ENCODE results near the gene C15orf40. TPM values are rescaled to one million over a fixed set of nuclear protein-coding genes. Genes with fewer than 3 reads are reported as not detected.
"Not testable (repeated sequence)": the region's sequence is repeated elsewhere in the genome, so short reads cannot be mapped to it uniquely, and the experiment has no call there.

Gene C15orf40
- total RNA-seq, 1 experiment from 2014 or later: 20.6 TPM

DNA sequence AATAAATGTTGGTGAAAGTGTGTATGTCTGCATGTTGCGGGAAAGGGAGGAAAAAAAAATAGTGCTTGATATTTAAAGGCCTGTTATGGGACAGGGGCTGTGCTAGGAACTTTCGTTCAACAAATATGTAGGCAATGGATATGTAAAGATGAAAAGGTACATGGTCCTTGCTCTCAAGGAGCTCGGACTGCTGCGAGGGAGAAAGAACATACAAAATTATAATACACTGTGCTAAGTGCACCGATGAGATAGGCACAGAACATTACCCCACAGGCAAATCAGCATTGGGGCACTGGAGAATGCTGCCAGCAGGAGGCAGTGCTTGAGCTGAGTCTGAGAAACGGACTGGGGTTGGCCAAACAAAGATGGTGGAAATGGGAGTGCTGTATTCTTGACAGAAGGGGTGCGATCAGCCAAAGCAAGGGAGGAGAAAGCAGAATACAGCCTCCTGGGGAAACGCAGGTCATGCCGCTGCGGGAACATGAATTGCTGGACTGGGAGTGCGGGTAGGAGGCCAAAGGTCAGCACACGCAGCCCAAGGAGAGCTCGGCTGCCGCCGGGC, 649 bp downstream of the C15orf40 start:
- Histone ChIP-seq H3K27ac (ENCODE audit: low read depth, low read length, poor library complexity, severe bottlenecking) (peak overlapping the region; percentile 45), H3K4me3 (ENCODE audit: low read depth, low read length, poor library complexity, severe bottlenecking) (peak overlapping the region; percentile 83), H3K4me1 (ENCODE audit: insufficient read depth, low read length, poor library complexity, severe bottlenecking) (peaks cover 17% of the 10 kb centered on the region), H3K9me3 (ENCODE audit: low read depth, low read length, poor library complexity, severe bottlenecking) (no peaks in the 10 kb centered on the region), H3K36me3 (ENCODE audit: insufficient read depth, low read length, poor library complexity, severe bottlenecking) (peaks cover 24% of the 10 kb centered on the region), H3K27me3 (replicated peaks; ENCODE audit: insufficient read depth, low read depth, low read length, poor library complexity) (no peaks in the 10 kb centered on the region)
- no peak for TF ChIP-seq EZH2 (IDR thresholded peaks at IDR 0.05; ENCODE audit: borderline replicate concordance, low read depth, low read length, poor library complexity, severe bottlenecking)
- TF ChIP-seq, protein P1, sequence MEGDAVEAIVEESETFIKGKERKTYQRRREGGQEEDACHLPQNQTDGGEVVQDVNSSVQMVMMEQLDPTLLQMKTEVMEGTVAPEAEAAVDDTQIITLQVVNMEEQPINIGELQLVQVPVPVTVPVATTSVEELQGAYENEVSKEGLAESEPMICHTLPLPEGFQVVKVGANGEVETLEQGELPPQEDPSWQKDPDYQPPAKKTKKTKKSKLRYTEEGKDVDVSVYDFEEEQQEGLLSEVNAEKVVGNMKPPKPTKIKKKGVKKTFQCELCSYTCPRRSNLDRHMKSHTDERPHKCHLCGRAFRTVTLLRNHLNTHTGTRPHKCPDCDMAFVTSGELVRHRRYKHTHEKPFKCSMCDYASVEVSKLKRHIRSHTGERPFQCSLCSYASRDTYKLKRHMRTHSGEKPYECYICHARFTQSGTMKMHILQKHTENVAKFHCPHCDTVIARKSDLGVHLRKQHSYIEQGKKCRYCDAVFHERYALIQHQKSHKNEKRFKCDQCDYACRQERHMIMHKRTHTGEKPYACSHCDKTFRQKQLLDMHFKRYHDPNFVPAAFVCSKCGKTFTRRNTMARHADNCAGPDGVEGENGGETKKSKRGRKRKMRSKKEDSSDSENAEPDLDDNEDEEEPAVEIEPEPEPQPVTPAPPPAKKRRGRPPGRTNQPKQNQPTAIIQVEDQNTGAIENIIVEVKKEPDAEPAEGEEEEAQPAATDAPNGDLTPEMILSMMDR (conservative IDR thresholded peaks at IDR 0.05; ENCODE audit: low read depth, low read length): peak; percentile 90
- DNase-seq (ENCODE audit: low spot score): peak; percentile 87
- intact Hi-C loops (cut with micrococcal nuclease; ENCODE audit: unreplicated experiment): loop anchor here (2.0 to 5.0 kb wide), 2 partner anchors 97 to 196 kb away; partner anchors contain the start of genes HDGFL3 and TM6SF1
- TSS peak; percentile 42 for BruUV-seq (replicated peaks)
- CTCF ChIA-PET: interaction anchor here (0.6 to 1.0 kb wide), 4 partner anchors 15 to 477 kb away, joined by 3 to 4 read pairs (median 4); no protein-coding TSS in a partner anchor
- POLR2A ChIA-PET (ENCODE audit: low non-redundant PET): interaction anchor here (0.6 kb wide), 1 partner anchor 509 kb away, joined by 3 read pairs; no protein-coding TSS in a partner anchor

DNA sequence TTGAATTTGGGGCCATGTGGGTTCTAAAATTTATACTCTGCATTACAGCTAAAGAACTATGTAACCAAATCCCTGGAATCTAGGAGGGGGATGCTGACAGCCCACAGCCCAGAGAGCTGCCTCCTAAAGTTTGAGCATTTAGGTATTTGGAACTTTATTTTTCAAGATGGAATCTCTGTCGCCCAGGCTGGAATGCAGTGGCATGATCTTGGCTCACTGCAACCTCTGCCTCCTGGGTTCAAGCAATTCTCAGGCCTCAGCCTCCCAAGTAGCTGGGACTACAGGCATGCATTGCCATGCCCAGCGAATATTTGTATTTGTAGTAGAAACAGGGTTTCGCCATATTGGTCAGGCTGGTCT, 10.8 kb downstream of the C15orf40 start:
- H3K27me3 ChIP-seq (replicated peaks; ENCODE audit: insufficient read depth, low read depth, low read length, poor library complexity); H3K27ac ChIP-seq (ENCODE audit: low read depth, low read length, poor library complexity, severe bottlenecking); H3K4me1 ChIP-seq (ENCODE audit: insufficient read depth, low read length, poor library complexity, severe bottlenecking); DNase-seq (ENCODE audit: low spot score); BruUV-seq (replicated peaks); H3K36me3 ChIP-seq (ENCODE audit: insufficient read depth, low read length, poor library complexity, severe bottlenecking); H3K9me3 ChIP-seq (ENCODE audit: low read depth, low read length, poor library complexity, severe bottlenecking); POLR2A ChIA-PET (ENCODE audit: low non-redundant PET): not testable (repeated sequence)
- peak overlapping the region; percentile 42 for H3K4me3 ChIP-seq (ENCODE audit: low read depth, low read length, poor library complexity, severe bottlenecking)
- intact Hi-C loops (cut with micrococcal nuclease; ENCODE audit: unreplicated experiment): loop anchor here (1.0 to 5.0 kb wide), 2 partner anchors 151 to 248 kb away; no protein-coding TSS in a partner anchor
- CTCF ChIA-PET: interaction anchor here (0.5 kb wide), 1 partner anchor 251 kb away, joined by 3 read pairs; no protein-coding TSS in a partner anchor

DNA sequence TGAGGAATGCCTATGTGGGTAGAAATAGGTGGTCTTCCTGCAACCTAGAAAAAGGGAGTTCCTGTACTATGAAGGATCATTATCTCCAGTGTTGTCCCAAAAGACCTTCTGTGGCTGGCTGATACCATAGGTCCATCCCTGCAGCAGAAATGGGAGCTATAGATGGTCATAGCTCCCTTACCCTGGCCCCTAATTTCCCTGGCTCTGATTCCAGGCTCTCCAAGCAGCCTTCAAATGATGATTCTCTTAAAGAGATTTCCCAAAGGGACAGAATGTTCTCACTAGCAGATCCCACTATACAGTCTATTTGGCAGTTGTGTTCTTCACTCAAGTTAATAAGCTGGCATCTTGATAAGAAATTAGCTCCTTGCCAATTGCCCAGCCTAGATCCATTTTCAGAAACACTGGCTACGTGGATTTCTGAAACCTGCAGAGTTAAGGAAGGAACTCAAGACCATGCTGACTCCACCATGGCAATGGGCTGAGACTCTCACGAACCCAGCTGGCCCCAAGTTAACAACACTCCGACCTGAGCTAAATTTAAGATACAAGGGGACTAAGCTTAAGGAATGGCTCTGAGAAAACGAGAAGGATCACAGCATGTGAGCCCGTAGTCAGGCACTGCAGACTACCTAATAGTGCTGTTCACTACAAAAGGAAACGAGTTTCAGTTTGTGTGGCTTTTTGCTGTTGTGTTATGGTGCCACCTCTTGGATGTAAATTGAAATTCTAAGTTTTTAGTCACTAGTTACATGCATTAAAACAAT, 11.4 kb downstream of the C15orf40 start:
- peak; percentile 79 for DNase-seq (ENCODE audit: low spot score)
- CTCF ChIA-PET: interaction anchor here (0.5 to 0.9 kb wide), 2 partner anchors 151 to 250 kb away, joined by 3 to 4 read pairs; no protein-coding TSS in a partner anchor

More for the DNA sequence above, 11.4 kb downstream of the C15orf40 start:
- Histone ChIP-seq H3K36me3 (ENCODE audit: insufficient read depth, low read length, poor library complexity, severe bottlenecking) (no peaks in the 10 kb centered on the region), H3K4me1 (ENCODE audit: insufficient read depth, low read length, poor library complexity, severe bottlenecking) (peaks cover 3% of the 10 kb centered on the region), H3K4me3 (ENCODE audit: low read depth, low read length, poor library complexity, severe bottlenecking) (peak overlapping the region; percentile 42), H3K9me3 (ENCODE audit: low read depth, low read length, poor library complexity, severe bottlenecking) (no peaks in the 10 kb centered on the region), H3K27me3 (replicated peaks; ENCODE audit: insufficient read depth, low read depth, low read length, poor library complexity) (no peaks in the 10 kb centered on the region), H3K27ac (ENCODE audit: low read depth, low read length, poor library complexity, severe bottlenecking) (no peak overlapping the region)
- TF ChIP-seq EZH2 (IDR thresholded peaks at IDR 0.05; ENCODE audit: borderline replicate concordance, low read depth, low read length, poor library complexity, severe bottlenecking): no peak
- TF ChIP-seq, protein P1 (conservative IDR thresholded peaks at IDR 0.05; ENCODE audit: low read depth, low read length): peak; percentile 68
- no TSS peak for BruUV-seq (replicated peaks)
- POLR2A ChIA-PET (ENCODE audit: low non-redundant PET): no interaction called here
- intact Hi-C loops (cut with micrococcal nuclease; ENCODE audit: unreplicated experiment): loop anchor here (1.0 to 5.0 kb wide), 2 partner anchors 151 to 248 kb away; no protein-coding TSS in a partner anchor

Measured in A673 (cell line).